ENCODE measurements around the gene NANP. TPM values are rescaled to one million over a fixed set of nuclear protein-coding genes. Genes with fewer than 3 reads are reported as not detected.
"Not testable (repeated sequence)": the region's sequence is repeated elsewhere in the genome, so short reads cannot be mapped to it uniquely, and the experiment has no call there.

NANP gene
- total and polyA plus RNA-seq, 10 of the 15 experiments (the other 5 are each of a cell fraction or from before 2014, with no cell fraction given) = 4.2 to 6.7 (median 4.9) TPM

- ATAC-seq; DNase-seq (ENCODE audit: low read depth, low spot score); H3K27me3 ChIP-seq (replicated peaks in 1 of 2; ENCODE audit: control insufficient read depth in 2 of 2, insufficient read depth in 2 of 2, low read length in 1 of 2); H3K79me2 ChIP-seq (ENCODE audit: control insufficient read depth, insufficient read depth, low read length); FAIRE-seq; H3K4me2 ChIP-seq (ENCODE audit: control insufficient read depth, insufficient read depth); CTCF ChIA-PET; BruUV-seq (replicated peaks); H3K36me3 ChIP-seq (ENCODE audit: control insufficient read depth in 2 of 2, insufficient read depth in 2 of 2, low read length in 1 of 2); POLR2A ChIA-PET; H3K4me3 ChIP-seq; H3K9me3 ChIP-seq (replicated peaks; ENCODE audit: control insufficient read depth, insufficient read depth, low read length); H3K9ac ChIP-seq (ENCODE audit: control insufficient read depth, insufficient read depth, low read length); intact Hi-C loops (cut with micrococcal nuclease; ENCODE audit: unreplicated experiment); RAD21 ChIA-PET (ENCODE audit: unreplicated experiment); H4K20me1 ChIP-seq (ENCODE audit: control insufficient read depth, insufficient read depth); SMC1A ChIA-PET (ENCODE audit: uncharacterized antibody, unreplicated experiment); in situ Hi-C loops (cut with MboI); H3K27ac ChIP-seq (ENCODE audit: control insufficient read depth, insufficient read depth); H3K4me1 ChIP-seq (ENCODE audit: control insufficient read depth, insufficient read depth, low read length); H2AFZ ChIP-seq (ENCODE audit: control insufficient read depth, low read depth, low read length): not testable (repeated sequence)
- WGBS (ENCODE audit: insufficient coverage, insufficient replicate concordance, low lambda C conversion rate, missing lambda C conversion rate) = 100% methylated on average over 2 of the region's 2 CpGs
Observed at GRCh38 chr20:25630615-25631014, 6.8 kb upstream of the NANP start.

- Histone ChIP-seq H3K4me1 (ENCODE audit: control insufficient read depth, insufficient read depth, low read length) (peaks cover 10% of the 10 kb centered on the region), H3K4me3 (no peak overlapping the region), H3K79me2 (ENCODE audit: control insufficient read depth, insufficient read depth, low read length) (no peaks in the 10 kb centered on the region), H3K36me3 (ENCODE audit: control insufficient read depth in 2 of 2, insufficient read depth in 2 of 2, low read length in 1 of 2) (no peaks in the 10 kb centered on the region), H3K4me2 (ENCODE audit: control insufficient read depth, insufficient read depth) (no peak overlapping the region), H3K27me3 (replicated peaks in 1 of 2; ENCODE audit: control insufficient read depth in 2 of 2, insufficient read depth in 2 of 2, low read length in 1 of 2) (no peaks in the 10 kb centered on the region), H3K9ac (ENCODE audit: control insufficient read depth, insufficient read depth, low read length) (no peak overlapping the region), H2AFZ (ENCODE audit: control insufficient read depth, low read depth, low read length) (no peak overlapping the region), H3K9me3 (replicated peaks; ENCODE audit: control insufficient read depth, insufficient read depth, low read length) (peaks cover 2% of the 10 kb centered on the region; the same call in 1 of the 3 replicates), H4K20me1 (ENCODE audit: control insufficient read depth, insufficient read depth) (no peaks in the 10 kb centered on the region), H3K27ac (ENCODE audit: control insufficient read depth, insufficient read depth) (no peak overlapping the region)
- ATAC-seq (no peak; the same call in 2 of the 3 replicates), FAIRE-seq (no peak), DNase-seq (ENCODE audit: low read depth, low spot score) (no peak)
- ChIA-PET CTCF (no interaction called here), SMC1A (ENCODE audit: uncharacterized antibody, unreplicated experiment) (no interaction called here), POLR2A (no interaction called here), RAD21 (ENCODE audit: unreplicated experiment) (no interaction called here)
- in situ Hi-C loops (cut with MboI) = no loop called here
- BruUV-seq (replicated peaks) = no TSS peak
- 73% methylated on average over 8 of the region's 8 CpGs for WGBS (ENCODE audit: insufficient coverage, insufficient replicate concordance, low lambda C conversion rate, missing lambda C conversion rate)
- intact Hi-C loops (cut with micrococcal nuclease; ENCODE audit: unreplicated experiment) = loop anchor here (10.0 kb wide), 1 partner anchor 315 kb away; no protein-coding TSS in a partner anchor
- TF ChIP-seq DPF2 (IDR thresholded peaks at IDR 0.05) (no peak), SMAD5 (IDR thresholded peaks at IDR 0.05; ENCODE audit: low read depth) (no peak), TAF1 (IDR thresholded peaks at IDR 0.05; ENCODE audit: borderline replicate concordance, low read depth, low read length) (no peak), SUZ12 (IDR thresholded peaks at IDR 0.05; ENCODE audit: unreplicated experiment) (no peak), STAT3 (IDR thresholded peaks at IDR 0.05; ENCODE audit: low read depth, low read length) (no peak), TARDBP (IDR thresholded peaks at IDR 0.05; ENCODE audit: borderline replicate concordance) (no peak), MLLT1 (IDR thresholded peaks at IDR 0.05) (no peak), NR2C1 (IDR thresholded peaks at IDR 0.05) (no peak), RBBP5 (conservative IDR thresholded peaks at IDR 0.05) (no peak)
- TF ChIP-seq, protein P1, sequence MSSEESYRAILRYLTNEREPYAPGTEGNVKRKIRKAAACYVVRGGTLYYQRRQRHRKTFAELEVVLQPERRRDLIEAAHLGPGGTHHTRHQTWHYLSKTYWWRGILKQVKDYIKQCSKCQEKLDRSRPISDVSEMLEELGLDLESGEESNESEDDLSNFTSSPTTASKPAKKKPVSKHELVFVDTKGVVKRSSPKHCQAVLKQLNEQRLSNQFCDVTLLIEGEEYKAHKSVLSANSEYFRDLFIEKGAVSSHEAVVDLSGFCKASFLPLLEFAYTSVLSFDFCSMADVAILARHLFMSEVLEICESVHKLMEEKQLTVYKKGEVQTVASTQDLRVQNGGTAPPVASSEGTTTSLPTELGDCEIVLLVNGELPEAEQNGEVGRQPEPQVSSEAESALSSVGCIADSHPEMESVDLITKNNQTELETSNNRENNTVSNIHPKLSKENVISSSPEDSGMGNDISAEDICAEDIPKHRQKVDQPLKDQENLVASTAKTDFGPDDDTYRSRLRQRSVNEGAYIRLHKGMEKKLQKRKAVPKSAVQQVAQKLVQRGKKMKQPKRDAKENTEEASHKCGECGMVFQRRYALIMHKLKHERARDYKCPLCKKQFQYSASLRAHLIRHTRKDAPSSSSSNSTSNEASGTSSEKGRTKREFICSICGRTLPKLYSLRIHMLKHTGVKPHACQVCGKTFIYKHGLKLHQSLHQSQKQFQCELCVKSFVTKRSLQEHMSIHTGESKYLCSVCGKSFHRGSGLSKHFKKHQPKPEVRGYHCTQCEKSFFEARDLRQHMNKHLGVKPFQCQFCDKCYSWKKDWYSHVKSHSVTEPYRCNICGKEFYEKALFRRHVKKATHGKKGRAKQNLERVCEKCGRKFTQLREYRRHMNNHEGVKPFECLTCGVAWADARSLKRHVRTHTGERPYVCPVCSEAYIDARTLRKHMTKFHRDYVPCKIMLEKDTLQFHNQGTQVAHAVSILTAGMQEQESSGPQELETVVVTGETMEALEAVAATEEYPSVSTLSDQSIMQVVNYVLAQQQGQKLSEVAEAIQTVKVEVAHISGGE (CRISPR knock-in tag; IDR thresholded peaks at IDR 0.05) = no peak
Observed at GRCh38 chr20:25629816-25630499, 6.1 kb upstream of the NANP start.

All from GM12878 (cell line).